Left renal cortex interstitium (tissue), 4 donors: Measurements from ENCODE around the gene CX3CL1. TPM values are rescaled to one million over a fixed set of nuclear protein-coding genes. Genes with fewer than 3 reads are reported as not detected.

Experiments used
- DNase-seq, 4 donors: peaks; one replicate each; pipeline ENCODE4 v3.0.0-alpha.2; 2013; ENCODE audit warnings: low read depth in 4 of 4, low spot score in 2 of 4, missing footprints in 1 of 4
- polyA plus RNA-seq, 4 donors: library from polyadenylated mRNA; unstranded; fragments of 120-200 nt; gene quantifications; one replicate each; pipeline ENCODE4 v1.2.1, GENCODE V29; 2013; ENCODE audit not compliant: insufficient read length in 4 of 4

The CX3CL1 gene
- polyA plus RNA-seq, 4 donors: 24.6 to 48.4 (median 31.7) TPM

DNA sequence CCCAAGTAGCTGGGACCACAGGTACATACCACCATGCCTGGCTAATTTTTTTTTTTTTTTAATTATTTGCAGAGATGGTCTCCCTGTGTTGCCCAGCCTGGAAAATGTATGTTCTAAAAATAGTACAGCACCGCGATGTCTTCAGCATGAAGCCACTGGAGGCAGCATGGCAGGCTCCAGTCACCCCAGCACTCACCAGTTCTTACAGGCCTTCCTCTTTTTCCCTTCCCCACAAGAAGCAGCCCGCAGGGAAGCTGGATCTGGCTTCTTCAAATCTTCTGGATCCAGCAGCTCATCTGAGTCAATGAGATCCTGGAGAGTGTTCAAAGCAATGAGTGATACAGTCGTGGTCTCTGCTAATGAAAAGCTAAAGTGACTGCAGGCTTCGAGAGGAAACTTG is 58.7 kb downstream of the CX3CL1 start:
- DNase-seq: no peak

DNA sequence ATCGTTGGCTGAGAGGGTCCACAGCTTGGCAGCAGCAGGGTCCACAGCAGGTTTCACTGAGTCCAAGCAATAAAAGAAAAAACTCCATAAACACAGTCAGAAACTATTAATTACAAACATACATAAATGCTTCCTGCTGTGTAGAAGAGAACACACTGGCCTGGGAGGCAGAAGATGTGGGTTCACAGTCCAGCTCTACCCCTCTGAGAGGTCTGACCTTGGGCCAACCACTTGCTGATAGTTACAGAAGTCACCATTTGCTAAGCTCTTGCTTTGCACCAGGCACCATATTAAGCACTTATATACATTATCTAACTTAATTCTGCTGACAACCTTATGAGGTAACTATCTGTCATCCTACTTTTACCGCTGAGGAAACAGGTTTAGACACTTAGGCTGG is 60.2 kb downstream of the CX3CL1 start:
- DNase-seq: no peak

DNA sequence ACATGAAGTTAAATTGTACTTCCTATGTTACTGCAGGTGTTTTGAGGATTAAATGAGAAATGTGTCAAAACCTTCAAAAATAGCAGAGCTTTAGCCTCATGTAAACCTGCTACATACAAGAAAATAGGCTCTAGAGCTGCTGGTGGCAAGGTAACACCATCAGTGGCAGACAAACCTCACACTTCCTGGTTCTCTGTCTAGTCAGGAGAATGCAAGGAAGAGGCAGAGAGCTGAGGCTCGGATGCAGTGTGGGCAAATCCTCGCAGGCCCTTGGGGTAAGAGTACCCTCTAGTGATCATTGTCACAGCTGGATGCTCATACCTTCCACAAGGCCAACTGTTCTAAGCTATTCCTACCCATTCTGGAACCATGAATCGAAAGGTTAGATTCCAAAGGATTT is 60.7 kb downstream of the CX3CL1 start:
- no peak for DNase-seq

DNA sequence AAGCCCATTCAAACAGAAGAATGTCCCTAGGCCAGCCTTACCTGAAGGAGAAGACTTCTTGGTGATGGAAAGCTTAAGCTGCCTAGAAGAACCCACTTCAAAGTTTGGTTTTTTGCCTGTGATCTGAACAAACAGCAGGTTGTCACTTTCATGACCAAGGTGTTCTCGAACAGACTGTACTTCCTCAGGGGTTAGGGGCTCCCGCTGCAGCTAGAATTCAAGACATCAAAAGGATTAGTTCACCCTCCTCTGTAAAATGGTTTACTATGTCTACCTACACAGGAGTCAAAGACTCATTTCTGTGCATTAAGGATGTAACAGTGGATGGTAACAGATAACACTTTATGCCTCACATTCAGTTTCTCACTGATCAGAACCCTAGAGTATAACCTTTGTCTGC is 61.7 kb downstream of the CX3CL1 start:
- no peak for DNase-seq

Other genes with a start within 250 kb of the CX3CL1 start
- gene PSME3IP1, start 186.5 kb upstream of the CX3CL1 start, polyA plus RNA-seq: 100 to 1,000 TPM in 3 of 4 donors, 10 to 100 TPM in 1; 81.7 to 137 (median 121) TPM
- gene RSPRY1, start 186.2 kb upstream of the CX3CL1 start, polyA plus RNA-seq: 10 to 100 TPM; 39.7 to 47.8 (median 43.6) TPM
- 10 to 100 TPM; 70.0 to 82.8 (median 77.5) TPM for gene ARL2BP, start 127.2 kb upstream of the CX3CL1 start, polyA plus RNA-seq
- 10 to 100 TPM; 18.6 to 33.5 (median 21.6) TPM for gene PLLP, start 87.8 kb upstream of the CX3CL1 start, polyA plus RNA-seq
- gene CCL22, start 13.7 kb upstream of the CX3CL1 start, polyA plus RNA-seq: under 1 TPM; 0.04 to 0.19 (median 0.13) TPM
- under 1 TPM in 1 of 4 donors, not detected in 3; 0.25 TPM for gene CCL17, start 32.3 kb downstream of the CX3CL1 start, polyA plus RNA-seq
- gene CIAPIN1, start 74.9 kb downstream of the CX3CL1 start, polyA plus RNA-seq: 10 to 100 TPM; 92.4 to 96.9 (median 93.4) TPM
- gene COQ9, start 75.0 kb downstream of the CX3CL1 start, polyA plus RNA-seq: 100 to 1,000 TPM in 2 of 4 donors, 10 to 100 TPM in 2; 96.9 to 115 (median 102) TPM
- 10 to 100 TPM; 85.0 to 88.9 (median 86.3) TPM for gene POLR2C, start 90.2 kb downstream of the CX3CL1 start, polyA plus RNA-seq
- gene DOK4, start 114.0 kb downstream of the CX3CL1 start, polyA plus RNA-seq: 10 to 100 TPM; 31.7 to 40.0 (median 35.5) TPM
- gene CCDC102A, start 164.1 kb downstream of the CX3CL1 start, polyA plus RNA-seq: 10 to 100 TPM; 14.9 to 25.6 (median 18.6) TPM
- gene ADGRG5, start 170.2 kb downstream of the CX3CL1 start, polyA plus RNA-seq: 1 to 10 TPM; 1.1 to 2.0 (median 1.2) TPM